SK-N-SH treated with all-trans-retinoic acid at 6 μM for 48 hours (cell line): ENCODE results near the gene MYO5B.

Source experiments
- ARNTL ChIP-seq: fragments of 450-650 bp; formaldehyde crosslinking; IDR thresholded peaks from 2 replicates; pipeline ENCODE4 v1.5.0; 2020; ENCODE audit warnings: low read depth, mild to moderate bottlenecking, moderate library complexity, borderline replicate concordance
- ISL1 ChIP-seq: fragments of 250-450 bp; sonication (Bioruptor Pico); IDR thresholded peaks from 2 replicates; pipeline ENCODE4 v2.1.2; 2022; ENCODE audit warnings: mild to moderate bottlenecking, moderate library complexity
- OSR1 ChIP-seq: fragments of 250-450 bp; sonication (Bioruptor Pico); IDR thresholded peaks from 2 replicates; pipeline ENCODE4 v1.8.0; 2022; ENCODE audit warnings: moderate library complexity, mild to moderate bottlenecking, inconsistent platforms
- PATZ1 ChIP-seq: fragments of 250-450 bp; sonication (Bioruptor Pico); IDR thresholded peaks from 2 replicates; pipeline ENCODE4 v1.8.0; 2020; ENCODE audit warnings: mild to moderate bottlenecking, moderate library complexity, borderline replicate concordance
- POU6F1 ChIP-seq: fragments of 250-450 bp; sonication (Bioruptor Pico); IDR thresholded peaks from 2 replicates; pipeline ENCODE4 v1.8.0; 2021; ENCODE audit warnings: low read depth, mild to moderate bottlenecking, moderate library complexity, borderline replicate concordance
- TOX ChIP-seq: fragments of 250-450 bp; sonication (Bioruptor Pico); IDR thresholded peaks from 2 replicates; pipeline ENCODE4 v1.8.0; 2021; ENCODE audit warnings: mild to moderate bottlenecking, moderate library complexity, borderline replicate concordance
- ZC3H10 ChIP-seq: fragments of 250-450 bp; sonication (Bioruptor Pico); IDR thresholded peaks from 2 replicates; pipeline ENCODE4 v1.5.1; 2021; ENCODE audit warnings: mild to moderate bottlenecking, moderate library complexity

GRCh38 chr18:50135903-50136302 lies 59.0 kb downstream of the MYO5B start:
- TF ChIP-seq ZC3H10 (no peak), ISL1 (CRISPR knock-in tag) (no peak), PATZ1 (CRISPR knock-in tag) (no peak), POU6F1 (CRISPR knock-in tag) (no peak), ARNTL (CRISPR knock-in tag) (no peak), OSR1 (no peak), TOX (CRISPR knock-in tag) (no peak)
